ENCODE results near the gene SPPL2A.

- TF ChIP-seq, protein P1, sequence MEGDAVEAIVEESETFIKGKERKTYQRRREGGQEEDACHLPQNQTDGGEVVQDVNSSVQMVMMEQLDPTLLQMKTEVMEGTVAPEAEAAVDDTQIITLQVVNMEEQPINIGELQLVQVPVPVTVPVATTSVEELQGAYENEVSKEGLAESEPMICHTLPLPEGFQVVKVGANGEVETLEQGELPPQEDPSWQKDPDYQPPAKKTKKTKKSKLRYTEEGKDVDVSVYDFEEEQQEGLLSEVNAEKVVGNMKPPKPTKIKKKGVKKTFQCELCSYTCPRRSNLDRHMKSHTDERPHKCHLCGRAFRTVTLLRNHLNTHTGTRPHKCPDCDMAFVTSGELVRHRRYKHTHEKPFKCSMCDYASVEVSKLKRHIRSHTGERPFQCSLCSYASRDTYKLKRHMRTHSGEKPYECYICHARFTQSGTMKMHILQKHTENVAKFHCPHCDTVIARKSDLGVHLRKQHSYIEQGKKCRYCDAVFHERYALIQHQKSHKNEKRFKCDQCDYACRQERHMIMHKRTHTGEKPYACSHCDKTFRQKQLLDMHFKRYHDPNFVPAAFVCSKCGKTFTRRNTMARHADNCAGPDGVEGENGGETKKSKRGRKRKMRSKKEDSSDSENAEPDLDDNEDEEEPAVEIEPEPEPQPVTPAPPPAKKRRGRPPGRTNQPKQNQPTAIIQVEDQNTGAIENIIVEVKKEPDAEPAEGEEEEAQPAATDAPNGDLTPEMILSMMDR (conservative IDR thresholded peaks at IDR 0.05; ENCODE audit: low read depth, low read length): no peak
- TF ChIP-seq EZH2 (IDR thresholded peaks at IDR 0.05; ENCODE audit: low read length, unreplicated experiment): no peak
Measured at GRCh38 chr15:50685976-50686468, 79.5 kb downstream of the SPPL2A start.

Data from PC-3 (cell line).